HepG2 (cell line): ENCODE results near the gene RMI1. TPM values are rescaled to one million over a fixed set of nuclear protein-coding genes. Genes with fewer than 3 reads are reported as not detected.

ENCODE experiments used
- BORCS8-MEF2B ChIP-seq: sonication (generic); formaldehyde crosslinking; IDR thresholded peaks from 2 replicates; pipeline ENCODE4 v1.8.0; 2022; ENCODE audit warnings: mild to moderate bottlenecking, missing genetic modification reagents
- CHD2 ChIP-seq: IDR thresholded peaks from 2 replicates; pipeline ENCODE4 v1.6.1; 2011; ENCODE audit warnings: low read depth, low read length, improper control_type of control experiment
- DMTF1 ChIP-seq: sonication (generic); formaldehyde crosslinking; IDR thresholded peaks from 2 replicates; pipeline ENCODE4 v1.4.0; 2020; ENCODE audit warnings: mild to moderate bottlenecking, missing genetic modification reagents
- GABPA ChIP-seq, 2 experiments: IDR thresholded peaks; 2 replicates each; pipeline ENCODE4 v1.6.1; 2011 to 2016; ENCODE audit warnings: low read depth in 2 of 2, low read length in 1 of 2, missing biosample characterization in 1 of 2, missing genetic modification characterization in 1 of 2
- ISX ChIP-seq: sonication (generic); formaldehyde crosslinking; conservative IDR thresholded peaks from 2 replicates; pipeline ENCODE4 v1.5.0; 2020; ENCODE audit warnings: missing genetic modification reagents
- LCORL ChIP-seq, 2 experiments: fragments of 450-650 bp in 1 of 2; sonication (generic) in 1 of 2; formaldehyde crosslinking in 1 of 2; IDR thresholded peaks; 2 replicates each; pipeline versions ENCODE4 v1.5.0 to v1.6.1; 2017 to 2020; ENCODE audit warnings: antibody characterized with exemption in 1 of 2, missing genetic modification reagents in 1 of 2
- NFIC ChIP-seq: IDR thresholded peaks from 2 replicates; pipeline ENCODE4 v1.6.1; 2012; ENCODE audit warnings: mild to moderate bottlenecking, low read length, inconsistent platforms
- NONO ChIP-seq, 2 experiments: fragments of 450-650 bp in 1 of 2; sonication (generic) in 1 of 2; formaldehyde crosslinking in 1 of 2; IDR thresholded peaks in 1 of 2; conservative IDR thresholded peaks in 1 of 2; 2 replicates each; pipeline versions ENCODE4 v1.6.1 to v1.8.0; 2017 to 2022; ENCODE audit warnings: mild to moderate bottlenecking in 1 of 2, missing genetic modification reagents in 1 of 2, moderate library complexity in 1 of 2
- PHF20 ChIP-seq: sonication (generic); formaldehyde crosslinking; IDR thresholded peaks from 2 replicates; pipeline ENCODE4 v1.5.0; 2020; ENCODE audit warnings: mild to moderate bottlenecking, missing genetic modification reagents
- POLR2A ChIP-seq, 2 experiments: IDR thresholded peaks; 2 replicates each; pipeline ENCODE4 v1.6.1; 2011; ENCODE audit warnings: low read depth in 2 of 2, low read length in 2 of 2, mild to moderate bottlenecking in 1 of 2, moderate library complexity in 1 of 2; ENCODE audit not compliant: insufficient read depth in 1 of 2
- RBM39 ChIP-seq: fragments of 200-400 bp; formaldehyde crosslinking; IDR thresholded peaks from one replicate; pipeline ENCODE4 v1.6.1; 2018; ENCODE audit warnings: antibody characterized with exemption, mild to moderate bottlenecking, low read depth, low read length; ENCODE audit not compliant: poor library complexity, severe bottlenecking
- SIN3B ChIP-seq: fragments of 150-350 bp; IDR thresholded peaks from 2 replicates; pipeline ENCODE4 v1.6.1; 2014; ENCODE audit warnings: low read length
- TCF12 ChIP-seq, 2 experiments: fragments of 450-650 bp in 1 of 2; sonication (generic) in 1 of 2; formaldehyde crosslinking in 1 of 2; IDR thresholded peaks; 2 replicates each; pipeline versions ENCODE4 v1.6.1 to v1.8.0; 2017 to 2022; ENCODE audit warnings: antibody characterized with exemption in 1 of 2, mild to moderate bottlenecking in 1 of 2, missing genetic modification reagents in 1 of 2, moderate library complexity in 1 of 2
- ZNF121 ChIP-seq: sonication (generic); formaldehyde crosslinking; IDR thresholded peaks from 2 replicates; pipeline ENCODE4 v1.5.0; 2020; ENCODE audit warnings: mild to moderate bottlenecking, missing genetic modification reagents
- ZNF224 ChIP-seq: sonication (generic); formaldehyde crosslinking; IDR thresholded peaks from 2 replicates; pipeline ENCODE4 v1.5.0; 2020; ENCODE audit warnings: mild to moderate bottlenecking, missing genetic modification reagents
- ZNF430 ChIP-seq: sonication (generic); formaldehyde crosslinking; IDR thresholded peaks from 2 replicates; pipeline ENCODE4 v1.9.0; 2021; ENCODE audit warnings: mild to moderate bottlenecking, missing genetic modification reagents
- ZNF558 ChIP-seq: sonication (generic); formaldehyde crosslinking; IDR thresholded peaks from 2 replicates; pipeline ENCODE4 v1.9.0; 2022; ENCODE audit warnings: mild to moderate bottlenecking, missing genetic modification reagents, borderline replicate concordance
- ZNF781 ChIP-seq: sonication (generic); formaldehyde crosslinking; IDR thresholded peaks from 2 replicates; pipeline ENCODE4 v1.5.1; 2020; ENCODE audit warnings: borderline replicate concordance, mild to moderate bottlenecking, missing genetic modification reagents; ENCODE audit errors: not compliant biosample characterization
- polyA plus RNA-seq, 8 experiments: library from polyadenylated mRNA; depleted of rRNA in 3 of 8; stranded (reverse) in 7 of 8; unstranded in 1 of 8; fragments of >200 nt; fragmentation: Illumina TruSeq in 4 of 8; extraction: Trizol in 4 of 8; gene quantifications; 2 replicates each; pipeline versions ENCODE4 v1.2.1 to v1.2.3, GENCODE V29; 2011 to 2016; ENCODE audit warnings: low read depth in 4 of 8, missing spikeins in 1 of 8, mixed read lengths in 1 of 8; ENCODE audit not compliant: insufficient read depth in 1 of 8
- total RNA-seq, 5 experiments: library from RNA; depleted of rRNA; stranded (reverse); fragments of >200 nt; fragmentation: Illumina TruSeq; extraction: Trizol; gene quantifications; 2 replicates each; pipeline ENCODE4 v1.2.3, GENCODE V29; 2016; ENCODE audit warnings: low read depth in 1 of 5
- TF ChIP-seq, protein P1 (sequence below): sonication (generic); formaldehyde crosslinking; IDR thresholded peaks from 2 replicates; pipeline ENCODE4 v1.4.0; 2020; ENCODE audit warnings: missing genetic modification reagents
- TF ChIP-seq, protein P2 (sequence below), 2 experiments: fragments of 450-650 bp in 1 of 2; sonication (generic) in 1 of 2; formaldehyde crosslinking; IDR thresholded peaks; 2 replicates each; pipeline versions ENCODE4 v1.5.0 to v1.8.0; 2020 to 2022; ENCODE audit warnings: mild to moderate bottlenecking in 1 of 2, missing genetic modification reagents in 1 of 2
- TF ChIP-seq, protein P3 (sequence below): sonication (generic); formaldehyde crosslinking; IDR thresholded peaks from 2 replicates; pipeline ENCODE4 v1.5.0; 2020; ENCODE audit warnings: missing genetic modification reagents

The RMI1 gene
- total and polyA plus RNA-seq, 2 of the 13 experiments (the other 11 are each of a cell fraction or from before 2014, with no cell fraction given): 0.54 to 3.7 TPM

DNA sequence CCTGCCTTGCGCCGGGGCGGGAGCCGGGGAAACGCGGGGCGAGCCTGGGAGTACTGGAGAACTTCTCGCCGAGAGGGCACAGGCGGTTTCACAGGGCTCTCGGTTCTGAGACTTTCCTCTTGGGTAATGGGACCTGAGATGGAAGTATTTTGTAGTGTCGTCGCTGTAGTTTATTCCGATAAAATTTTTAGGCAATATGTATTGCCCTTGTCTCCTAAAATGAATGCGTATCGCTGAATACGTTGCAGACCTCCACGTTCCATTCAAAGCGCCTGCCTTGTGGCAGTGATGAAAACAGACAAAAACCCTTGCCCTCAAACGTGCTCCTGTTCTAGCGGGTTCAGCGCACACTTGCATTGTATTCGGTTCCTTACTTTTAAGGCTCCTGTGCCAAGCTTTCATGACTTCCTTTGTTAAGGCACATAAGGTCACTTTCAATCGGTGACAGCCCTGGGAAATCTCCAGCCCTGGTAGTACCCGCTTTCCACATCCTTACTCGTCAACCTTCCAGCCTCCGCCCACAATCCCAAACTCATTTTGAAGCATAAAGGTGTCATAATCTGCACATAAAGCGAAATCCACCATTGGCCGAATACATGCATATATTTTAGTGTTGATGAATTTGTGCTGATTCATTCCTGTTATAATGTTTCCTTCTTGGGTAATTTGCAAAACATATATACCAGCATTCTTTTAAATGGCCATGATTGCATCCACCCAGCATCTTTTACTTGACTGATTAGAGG is 694 bp downstream of the RMI1 start (continued):
- 0 out of 2 replicates have a peak, but pooled peaks have one; percentile 80 for TF ChIP-seq DMTF1 (CRISPR knock-in tag)
- TF ChIP-seq NONO (IDR thresholded peaks at IDR 0.05): no peak
- no peak for TF ChIP-seq NONO (CRISPR knock-in tag; conservative IDR thresholded peaks at IDR 0.05)
- peak in 1 of 2 experiments; percentile 68; a peak in 2 of 4 replicates for TF ChIP-seq POLR2A (IDR thresholded peaks at IDR 0.05; ENCODE audit: insufficient read depth in 1 of 2, low read depth in 2 of 2, low read length in 2 of 2)
- no peak for TF ChIP-seq LCORL (IDR thresholded peaks at IDR 0.05)
- no peak for TF ChIP-seq LCORL (CRISPR knock-in tag; IDR thresholded peaks at IDR 0.05)
- TF ChIP-seq PHF20 (CRISPR knock-in tag): no peak
- TF ChIP-seq TCF12 (IDR thresholded peaks at IDR 0.05): no peak
- no peak for TF ChIP-seq TCF12 (CRISPR knock-in tag; IDR thresholded peaks at IDR 0.05)
- 0 out of 2 replicates have a peak, but pooled peaks have one; percentile 0 for TF ChIP-seq ZNF558 (CRISPR knock-in tag)
- no peak for TF ChIP-seq GABPA (IDR thresholded peaks at IDR 0.05; ENCODE audit: low read depth, low read length)
- TF ChIP-seq GABPA (CRISPR knock-in tag; IDR thresholded peaks at IDR 0.05; ENCODE audit: low read depth): no peak
- TF ChIP-seq ZNF224 (CRISPR knock-in tag): no peak
- TF ChIP-seq ZNF121: no peak
- TF ChIP-seq ISX (CRISPR knock-in tag): no peak
- TF ChIP-seq, protein P1, sequence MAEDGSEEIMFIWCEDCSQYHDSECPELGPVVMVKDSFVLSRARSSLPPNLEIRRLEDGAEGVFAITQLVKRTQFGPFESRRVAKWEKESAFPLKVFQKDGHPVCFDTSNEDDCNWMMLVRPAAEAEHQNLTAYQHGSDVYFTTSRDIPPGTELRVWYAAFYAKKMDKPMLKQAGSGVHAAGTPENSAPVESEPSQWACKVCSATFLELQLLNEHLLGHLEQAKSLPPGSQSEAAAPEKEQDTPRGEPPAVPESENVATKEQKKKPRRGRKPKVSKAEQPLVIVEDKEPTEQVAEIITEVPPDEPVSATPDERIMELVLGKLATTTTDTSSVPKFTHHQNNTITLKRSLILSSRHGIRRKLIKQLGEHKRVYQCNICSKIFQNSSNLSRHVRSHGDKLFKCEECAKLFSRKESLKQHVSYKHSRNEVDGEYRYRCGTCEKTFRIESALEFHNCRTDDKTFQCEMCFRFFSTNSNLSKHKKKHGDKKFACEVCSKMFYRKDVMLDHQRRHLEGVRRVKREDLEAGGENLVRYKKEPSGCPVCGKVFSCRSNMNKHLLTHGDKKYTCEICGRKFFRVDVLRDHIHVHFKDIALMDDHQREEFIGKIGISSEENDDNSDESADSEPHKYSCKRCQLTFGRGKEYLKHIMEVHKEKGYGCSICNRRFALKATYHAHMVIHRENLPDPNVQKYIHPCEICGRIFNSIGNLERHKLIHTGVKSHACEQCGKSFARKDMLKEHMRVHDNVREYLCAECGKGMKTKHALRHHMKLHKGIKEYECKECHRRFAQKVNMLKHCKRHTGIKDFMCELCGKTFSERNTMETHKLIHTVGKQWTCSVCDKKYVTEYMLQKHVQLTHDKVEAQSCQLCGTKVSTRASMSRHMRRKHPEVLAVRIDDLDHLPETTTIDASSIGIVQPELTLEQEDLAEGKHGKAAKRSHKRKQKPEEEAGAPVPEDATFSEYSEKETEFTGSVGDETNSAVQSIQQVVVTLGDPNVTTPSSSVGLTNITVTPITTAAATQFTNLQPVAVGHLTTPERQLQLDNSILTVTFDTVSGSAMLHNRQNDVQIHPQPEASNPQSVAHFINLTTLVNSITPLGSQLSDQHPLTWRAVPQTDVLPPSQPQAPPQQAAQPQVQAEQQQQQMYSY (CRISPR knock-in tag): no peak
- TF ChIP-seq, protein P2, sequence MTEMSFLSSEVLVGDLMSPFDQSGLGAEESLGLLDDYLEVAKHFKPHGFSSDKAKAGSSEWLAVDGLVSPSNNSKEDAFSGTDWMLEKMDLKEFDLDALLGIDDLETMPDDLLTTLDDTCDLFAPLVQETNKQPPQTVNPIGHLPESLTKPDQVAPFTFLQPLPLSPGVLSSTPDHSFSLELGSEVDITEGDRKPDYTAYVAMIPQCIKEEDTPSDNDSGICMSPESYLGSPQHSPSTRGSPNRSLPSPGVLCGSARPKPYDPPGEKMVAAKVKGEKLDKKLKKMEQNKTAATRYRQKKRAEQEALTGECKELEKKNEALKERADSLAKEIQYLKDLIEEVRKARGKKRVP (CRISPR knock-in tag; IDR thresholded peaks at IDR 0.05): no peak
- TF ChIP-seq RBM39: no peak
- TF ChIP-seq, protein P3, sequence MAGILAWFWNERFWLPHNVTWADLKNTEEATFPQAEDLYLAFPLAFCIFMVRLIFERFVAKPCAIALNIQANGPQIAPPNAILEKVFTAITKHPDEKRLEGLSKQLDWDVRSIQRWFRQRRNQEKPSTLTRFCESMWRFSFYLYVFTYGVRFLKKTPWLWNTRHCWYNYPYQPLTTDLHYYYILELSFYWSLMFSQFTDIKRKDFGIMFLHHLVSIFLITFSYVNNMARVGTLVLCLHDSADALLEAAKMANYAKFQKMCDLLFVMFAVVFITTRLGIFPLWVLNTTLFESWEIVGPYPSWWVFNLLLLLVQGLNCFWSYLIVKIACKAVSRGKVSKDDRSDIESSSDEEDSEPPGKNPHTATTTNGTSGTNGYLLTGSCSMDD (CRISPR knock-in tag): no peak
- no peak for TF ChIP-seq ZNF430 (CRISPR knock-in tag)
- TF ChIP-seq ZNF781: no peak
- TF ChIP-seq NFIC: no peak
- no peak for TF ChIP-seq SIN3B
- TF ChIP-seq BORCS8-MEF2B: no peak
- TF ChIP-seq CHD2: no peak
